ENCODE results near the gene TRAPPC3L. TPM values are rescaled to one million over a fixed set of nuclear protein-coding genes. Genes with fewer than 3 reads are reported as not detected.
"Not testable (repeated sequence)": the region's sequence is repeated elsewhere in the genome, so short reads cannot be mapped to it uniquely, and the experiment has no call there.

Gene TRAPPC3L
- total RNA-seq, 1 donor from 2014 or later, result 2.3 TPM

- H3K4me3 Mint-ChIP-seq, result no peak overlapping the region
- H3K27ac Mint-ChIP-seq, result no peak overlapping the region
- peaks cover 6% of the 10 kb centered on the region for H3K36me3 Mint-ChIP-seq
- DNase-seq (ENCODE audit: low spot score in 2 of 2, unreplicated experiment in 2 of 2), result no peak
- H3K4me1 Mint-ChIP-seq, result peaks cover 18% of the 10 kb centered on the region
- no peaks in the 10 kb centered on the region for H3K27me3 Mint-ChIP-seq (ENCODE audit: low read depth)
- H3K9me3 Mint-ChIP-seq, result peaks cover 42% of the 10 kb centered on the region
- no peak for TF ChIP-seq CTCF (IDR thresholded peaks at IDR 0.05; ENCODE audit: unreplicated experiment)
Observed at GRCh38 chr6:116508527-116508926, 37.0 kb downstream of the TRAPPC3L start.

GRCh38 chr6:116507324-116507723, 38.2 kb downstream of the TRAPPC3L start:
- Mint-ChIP-seq H3K27ac (no peak overlapping the region), H3K9me3 (peaks cover 54% of the 10 kb centered on the region), H3K36me3 (peaks cover 6% of the 10 kb centered on the region), H3K4me1 (peaks cover 8% of the 10 kb centered on the region), H3K4me3 (no peak overlapping the region), H3K27me3 (ENCODE audit: low read depth) (peaks cover 3% of the 10 kb centered on the region)
- DNase-seq (ENCODE audit: low spot score in 2 of 2, unreplicated experiment in 2 of 2), result no peak
- no peak for TF ChIP-seq CTCF (IDR thresholded peaks at IDR 0.05; ENCODE audit: unreplicated experiment)

- DNase-seq (ENCODE audit: low spot score in 2 of 2, unreplicated experiment in 2 of 2), result no peak
- Mint-ChIP-seq H3K4me1 (peaks cover 2% of the 10 kb centered on the region), H3K9me3 (peaks cover 38% of the 10 kb centered on the region), H3K36me3 (peaks cover 2% of the 10 kb centered on the region), H3K27ac (no peak overlapping the region), H3K27me3 (ENCODE audit: low read depth) (peaks cover 5% of the 10 kb centered on the region), H3K4me3 (no peak overlapping the region)
- TF ChIP-seq CTCF (IDR thresholded peaks at IDR 0.05; ENCODE audit: unreplicated experiment), result no peak
Observed at GRCh38 chr6:116500969-116501433, 44.5 kb downstream of the TRAPPC3L start.

- peaks cover 3% of the 10 kb centered on the region for H3K27me3 Mint-ChIP-seq (ENCODE audit: low read depth)
- no peak overlapping the region for H3K4me3 Mint-ChIP-seq
- TF ChIP-seq CTCF (IDR thresholded peaks at IDR 0.05; ENCODE audit: unreplicated experiment), result no peak
- peaks cover 12% of the 10 kb centered on the region for H3K9me3 Mint-ChIP-seq
- H3K36me3 Mint-ChIP-seq, result peaks cover 2% of the 10 kb centered on the region
- peak overlapping the region; percentile 39 for H3K27ac Mint-ChIP-seq
- peaks cover 2% of the 10 kb centered on the region for H3K4me1 Mint-ChIP-seq
- no peak for DNase-seq (ENCODE audit: low spot score in 2 of 2, unreplicated experiment in 2 of 2)
Observed at GRCh38 chr6:116497113-116497676, 48.3 kb downstream of the TRAPPC3L start.

GRCh38 chr6:116495161-116495560, 50.3 kb downstream of the TRAPPC3L start:
- H3K4me3 Mint-ChIP-seq; H3K27me3 Mint-ChIP-seq (ENCODE audit: low read depth); H3K27ac Mint-ChIP-seq; DNase-seq (ENCODE audit: low spot score in 2 of 2, unreplicated experiment in 2 of 2); H3K4me1 Mint-ChIP-seq; H3K36me3 Mint-ChIP-seq: not testable (repeated sequence)
- H3K9me3 Mint-ChIP-seq, result peaks cover 18% of the 10 kb centered on the region

- H3K27ac Mint-ChIP-seq, result no peak overlapping the region
- no peak for TF ChIP-seq CTCF (IDR thresholded peaks at IDR 0.05; ENCODE audit: unreplicated experiment)
- no peak overlapping the region for H3K4me3 Mint-ChIP-seq
- DNase-seq (ENCODE audit: low spot score in 2 of 2, unreplicated experiment in 2 of 2), result no peak
- peaks cover 2% of the 10 kb centered on the region for H3K27me3 Mint-ChIP-seq (ENCODE audit: low read depth)
- peaks cover 34% of the 10 kb centered on the region for H3K9me3 Mint-ChIP-seq
- peaks cover 2% of the 10 kb centered on the region for H3K4me1 Mint-ChIP-seq
- peaks cover 1% of the 10 kb centered on the region for H3K36me3 Mint-ChIP-seq
Observed at GRCh38 chr6:116492331-116493067, 53.0 kb downstream of the TRAPPC3L start.

Data from mesothelial cell of epicardium (in vitro differentiated cells).